SW480 (cell line): ENCODE data around the gene NRDC.
"Not testable (repeated sequence)": the region's sequence is repeated elsewhere in the genome, so short reads cannot be mapped to it uniquely, and the experiment has no call there.

Experiments used
- DNase-seq: peaks from one replicate; pipeline ENCODE4 v3.0.0-alpha.2; 2016; ENCODE audit warnings: low spot score

Gene NRDC

DNA sequence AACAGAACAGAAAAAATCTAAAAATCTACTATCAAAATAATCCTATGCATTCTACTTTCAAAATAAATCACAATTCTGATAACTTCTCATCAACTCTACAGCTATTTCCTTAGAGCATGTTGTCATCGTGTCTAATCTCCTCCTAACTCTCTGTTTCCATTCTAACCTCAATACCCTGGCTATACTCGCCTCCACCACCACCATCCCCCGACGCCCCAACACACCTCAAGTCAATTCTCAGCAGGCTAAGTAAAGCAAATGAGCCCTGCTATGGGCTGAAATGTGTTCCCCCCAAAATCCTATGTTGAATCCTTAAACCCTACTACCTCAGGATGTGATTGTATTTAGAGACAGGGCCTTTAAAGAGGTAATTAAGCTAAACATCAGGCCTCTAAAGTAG, 34.6 kb downstream of the NRDC start:
- DNase-seq, result no peak

DNA sequence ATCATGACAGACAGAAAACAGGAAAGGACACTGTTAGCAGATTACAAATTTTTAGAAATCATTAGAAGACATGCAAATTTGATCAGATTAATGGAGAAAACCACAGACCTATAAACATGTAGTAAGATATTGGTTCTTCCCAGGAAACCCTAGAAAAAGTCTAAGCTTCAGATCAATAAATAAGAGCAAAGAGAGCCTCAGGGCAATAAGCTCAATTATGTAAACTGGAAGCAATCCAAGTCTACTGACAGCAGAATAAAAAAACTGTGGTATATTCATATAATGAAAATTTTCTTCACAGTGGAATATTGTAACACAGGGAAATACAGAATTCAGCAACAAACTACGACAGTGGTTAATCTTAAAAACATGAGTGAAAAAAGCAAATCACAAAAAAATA, 36.3 kb downstream of the NRDC start:
- no peak for DNase-seq

DNA sequence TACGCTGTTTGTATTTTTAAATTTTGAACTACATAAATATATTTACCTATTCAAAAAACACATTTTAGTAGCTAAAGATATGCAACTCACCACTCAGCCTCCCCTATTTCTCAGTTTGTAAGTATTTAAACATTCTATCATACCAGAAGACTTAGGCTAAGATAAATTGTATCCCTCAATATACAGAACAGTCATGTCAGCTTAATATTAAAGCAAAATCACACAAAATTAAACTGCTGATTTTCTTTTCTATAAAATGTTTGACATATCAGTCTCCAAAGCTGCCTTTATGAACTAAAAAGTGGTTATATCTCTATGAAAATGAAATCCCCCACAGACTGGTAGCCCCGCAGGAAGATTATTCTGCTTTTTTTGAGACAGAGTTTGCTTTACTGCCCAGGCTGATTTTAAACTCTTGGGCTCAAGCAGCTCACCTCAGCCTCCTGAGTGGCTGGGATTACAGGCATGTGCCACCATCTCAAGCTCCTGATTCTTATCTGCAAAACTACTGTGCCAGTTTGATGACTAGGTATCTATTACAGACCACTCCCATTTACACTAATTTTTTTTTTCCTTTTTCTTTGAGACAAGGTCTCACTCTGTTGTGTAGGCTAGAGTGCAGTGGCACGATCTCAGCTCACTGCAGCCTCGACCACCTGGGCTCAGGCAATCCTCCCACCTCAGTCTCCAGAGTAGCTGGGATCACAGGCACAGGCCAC, 37.6 kb downstream of the NRDC start:
- DNase-seq, result no peak

DNA sequence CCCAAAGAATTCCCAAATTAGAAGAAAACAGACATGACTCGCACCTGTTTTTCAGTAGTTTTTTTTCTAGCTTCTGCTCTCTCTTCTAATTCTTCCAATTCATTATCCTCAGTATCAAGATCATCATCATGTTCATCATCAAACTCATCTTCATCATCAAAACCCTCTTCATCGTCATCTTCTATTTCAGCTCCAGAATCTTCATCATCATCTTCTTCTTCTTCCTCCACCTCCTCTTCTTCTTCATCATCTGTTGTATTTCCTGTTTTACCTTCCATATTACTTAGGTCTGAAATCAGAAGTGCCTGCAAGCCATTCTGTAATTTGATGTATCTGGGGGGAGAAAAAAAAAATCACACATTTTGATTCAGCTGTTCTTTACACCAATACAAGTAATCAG, 38.3 kb downstream of the NRDC start:
- DNase-seq, result no peak

- DNase-seq, result peak; percentile 44
These were observed 39.4 kb downstream of the NRDC start for GRCh38 chr1:51839094-51839493.

DNA sequence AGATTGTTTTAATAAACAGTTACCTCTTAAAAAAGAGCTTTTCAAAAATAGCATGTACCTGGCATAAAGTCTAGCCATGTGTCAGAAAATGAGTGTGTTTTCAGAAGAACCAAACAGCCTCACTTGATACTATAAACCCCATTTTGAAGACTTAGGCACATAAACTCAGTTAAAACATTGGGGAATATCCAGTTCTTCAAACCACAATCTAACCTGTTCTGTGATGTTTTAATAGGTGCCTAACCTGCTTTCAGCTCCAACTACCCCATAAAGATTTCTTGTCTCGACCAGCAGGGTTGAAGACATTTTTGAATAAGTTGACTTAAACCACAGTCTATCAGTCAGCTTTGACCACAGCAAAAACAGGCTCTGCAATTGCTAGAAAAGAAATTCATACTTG, 41.3 kb downstream of the NRDC start:
- DNase-seq, result no peak

DNA sequence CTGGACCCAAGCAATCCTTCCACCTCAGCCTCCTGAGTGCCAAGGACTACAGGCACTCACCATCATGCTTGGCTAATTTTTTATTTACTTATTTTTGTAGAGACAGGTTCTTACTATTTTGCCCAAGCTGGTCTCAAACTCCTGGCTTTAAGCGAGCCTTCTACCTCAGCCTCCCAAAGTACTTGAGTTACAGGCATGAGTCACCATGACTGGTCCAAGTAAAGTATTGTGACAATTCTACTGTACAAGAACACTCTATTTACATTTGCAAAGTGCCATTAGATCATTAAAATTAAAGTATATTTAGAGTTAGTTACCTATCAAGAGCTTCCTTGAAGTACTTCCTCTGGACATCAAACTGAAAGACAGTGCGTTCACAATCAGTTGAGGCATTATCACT, 44.8 kb downstream of the NRDC start:
- DNase-seq, result no peak

DNA sequence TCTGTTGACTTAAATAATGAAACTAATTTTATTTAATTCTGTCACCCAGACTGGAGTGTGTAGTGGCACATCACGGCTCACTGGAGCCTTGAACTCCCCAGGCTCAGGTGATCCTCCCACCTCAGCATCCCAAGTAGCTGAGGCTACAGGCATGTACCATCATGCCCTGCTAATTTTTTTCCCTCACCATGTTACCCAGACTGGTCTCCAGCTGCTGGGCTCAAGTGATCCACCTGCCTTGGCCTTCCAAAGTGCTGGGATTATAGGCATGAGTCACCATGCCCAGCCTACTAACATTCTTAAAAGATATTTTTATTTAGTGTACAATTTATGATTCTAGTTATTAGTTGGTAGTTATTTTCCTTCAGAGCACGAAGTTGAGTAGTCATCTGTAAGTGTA, 49.5 kb downstream of the NRDC start:
- DNase-seq, result no peak

DNA sequence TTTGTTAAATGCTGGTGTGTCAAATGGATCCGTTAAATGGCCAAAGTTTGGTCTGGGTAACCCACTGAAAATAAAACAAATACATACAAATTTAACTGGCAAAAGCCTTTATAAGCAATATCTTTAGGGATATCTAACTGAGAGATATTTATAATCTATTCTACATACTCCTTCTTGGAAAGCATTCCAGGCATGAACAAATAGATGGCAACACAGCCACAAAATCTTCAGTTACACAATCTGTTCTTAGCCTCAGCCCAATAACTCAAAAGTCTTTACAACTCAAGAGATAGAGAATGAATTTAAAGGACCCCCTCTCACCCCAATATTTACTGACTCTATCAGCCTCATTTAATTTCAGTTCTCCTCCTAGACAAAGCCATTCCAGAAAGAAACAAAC, 58.7 kb downstream of the NRDC start:
- no peak for DNase-seq

GRCh38 chr1:51819021-51819420, 59.5 kb downstream of the NRDC start:
- not testable (repeated sequence) for DNase-seq

- no peak for DNase-seq
These were observed 60.0 kb downstream of the NRDC start for GRCh38 chr1:51818487-51818886.

DNA sequence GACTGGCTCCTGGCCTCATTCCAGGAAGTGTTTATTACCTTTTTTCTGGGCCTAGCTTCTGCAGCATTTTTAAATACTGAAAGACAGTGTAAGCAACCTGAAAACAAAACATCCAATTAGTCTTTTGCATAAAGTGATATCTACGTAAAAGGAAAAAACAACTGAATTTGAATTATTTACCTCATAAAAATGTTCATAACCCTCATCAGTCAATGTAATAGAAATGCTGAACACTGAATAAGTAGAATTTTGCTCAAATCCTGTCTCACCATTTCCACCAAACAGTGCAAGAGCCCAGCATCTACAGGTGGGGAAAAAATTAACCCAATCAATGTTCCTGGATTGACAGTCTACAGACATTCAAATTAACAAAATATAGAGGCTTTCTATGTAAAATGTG, 64.0 kb downstream of the NRDC start:
- no peak for DNase-seq

GRCh38 chr1:51799372-51799771, 79.2 kb downstream of the NRDC start:
- no peak for DNase-seq

DNA sequence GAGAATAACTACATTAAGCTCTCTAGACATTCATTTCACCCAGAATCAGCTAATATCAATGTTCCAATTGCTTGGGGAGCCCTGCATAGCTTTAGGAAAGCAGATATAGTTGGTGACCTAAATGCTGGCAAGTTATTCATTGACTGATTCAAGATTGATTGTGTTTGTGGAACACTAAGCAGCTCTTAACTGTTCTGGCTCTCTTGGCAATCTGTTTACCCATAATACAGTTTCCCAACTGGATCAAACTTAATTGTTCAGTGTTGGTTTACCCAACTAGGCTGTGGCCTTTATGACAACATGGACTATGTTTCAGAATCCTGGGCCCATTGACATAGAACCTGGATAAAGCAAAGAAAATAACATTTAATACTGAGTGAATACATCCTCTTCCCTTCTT, 83.7 kb downstream of the NRDC start:
- DNase-seq, result no peak

DNA sequence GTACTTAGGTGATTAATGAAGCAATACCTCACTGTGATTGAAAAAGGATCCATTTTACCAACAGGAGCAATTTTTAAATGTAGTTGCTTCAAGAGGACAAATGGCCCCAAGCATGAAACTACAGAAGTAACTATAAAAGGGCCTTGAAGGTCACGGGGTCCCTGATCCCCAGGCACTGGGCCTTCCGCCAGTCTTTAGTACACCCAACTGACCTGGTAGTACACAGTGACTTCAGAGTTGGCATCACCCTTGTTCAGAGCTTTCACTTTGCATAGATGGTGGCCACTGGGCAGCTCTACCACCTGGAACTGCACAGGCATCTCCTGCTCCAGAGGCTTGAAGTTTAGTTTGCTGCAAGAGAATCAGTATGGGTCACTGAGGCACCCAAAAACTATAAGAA, 84.3 kb downstream of the NRDC start:
- no peak for DNase-seq

GRCh38 chr1:51792864-51793263, 85.7 kb downstream of the NRDC start:
- DNase-seq, result peak; percentile 5

DNA sequence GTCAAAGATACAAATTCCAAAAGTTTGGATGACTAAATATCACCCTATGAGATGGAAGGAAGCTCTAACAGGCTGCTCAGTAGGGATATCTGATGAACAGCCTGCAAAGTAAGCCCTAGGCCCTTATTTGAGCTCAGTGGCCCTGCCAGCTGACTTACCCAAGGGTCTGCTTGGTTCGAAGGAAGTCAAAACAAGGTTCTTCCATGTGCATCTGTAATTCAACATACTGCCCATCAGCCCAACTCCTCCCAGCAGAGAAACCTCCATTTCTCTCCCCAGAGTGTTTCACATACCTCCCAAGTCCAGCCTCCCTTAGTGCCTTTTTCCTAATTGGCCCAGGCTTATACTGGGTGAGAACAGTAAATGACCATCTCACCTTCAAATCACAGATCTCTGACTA, 86.6 kb downstream of the NRDC start:
- DNase-seq, result no peak

DNA sequence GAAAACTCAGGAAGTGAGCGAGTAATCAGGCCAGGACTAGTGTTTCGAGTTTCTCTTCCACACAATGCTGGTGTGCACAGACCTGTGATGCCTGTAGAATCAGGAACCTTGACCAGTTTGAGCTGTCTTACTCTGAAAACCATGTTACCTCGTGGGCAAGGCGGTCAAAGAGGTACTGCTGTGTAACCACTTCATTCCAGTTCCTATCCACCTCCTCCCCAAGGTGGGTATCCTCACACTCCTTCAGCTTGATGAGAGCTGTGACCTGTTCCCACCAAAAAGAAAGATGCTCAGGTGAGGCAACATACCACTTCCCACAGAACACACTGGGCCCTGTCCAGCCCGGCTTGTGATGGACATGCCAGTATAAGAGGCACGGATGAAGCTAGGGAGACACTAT, 88.1 kb downstream of the NRDC start:
- no peak for DNase-seq

- no peak for DNase-seq
These were observed 89.2 kb downstream of the NRDC start for GRCh38 chr1:51789342-51789741.

- no peak for DNase-seq
These were observed 89.6 kb downstream of the NRDC start for GRCh38 chr1:51788938-51789337.

- no peak for DNase-seq
These were observed 93.5 kb downstream of the NRDC start for GRCh38 chr1:51784997-51785421.

- no peak for DNase-seq
These were observed 97.6 kb downstream of the NRDC start for GRCh38 chr1:51780927-51781326.

DNA sequence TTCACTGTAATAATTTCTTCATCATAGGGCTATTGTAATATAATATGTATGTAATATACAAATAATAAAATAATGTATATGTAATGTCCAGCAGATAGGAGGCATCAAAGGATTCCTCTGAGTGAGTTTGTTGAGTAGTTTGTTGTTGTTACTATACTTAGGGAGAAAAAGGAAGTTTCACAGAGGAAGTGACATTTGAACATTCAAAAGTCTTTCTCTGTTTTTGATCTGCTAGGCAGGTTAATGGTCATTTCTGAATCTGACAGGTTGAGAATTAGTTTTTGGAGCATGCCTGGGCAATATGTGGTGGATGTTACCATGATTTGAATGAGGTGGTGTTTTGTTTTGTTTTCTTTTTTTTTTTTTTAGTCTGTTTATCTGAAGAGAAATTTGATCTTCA, 102.1 kb downstream of the NRDC start:
- no peak for DNase-seq

- peak; percentile 56 for DNase-seq
These were observed 109.4 kb downstream of the NRDC start for GRCh38 chr1:51768971-51769588.
